C4-2B (cell line): ENCODE results near the gene SLC35F3.

Experiments used
- CTCF ChIP-seq: fragments of 450-650 bp; conservative IDR thresholded peaks from 2 replicates; pipeline ENCODE4 v1.5.1; 2017; ENCODE audit warnings: mild to moderate bottlenecking
- ZFX ChIP-seq: fragments of 450-650 bp; IDR thresholded peaks from 2 replicates; pipeline ENCODE4 v1.6.1; 2017

GRCh38 chr1:234185438-234185837 lies 281.0 kb downstream of the SLC35F3 start:
- no peak for TF ChIP-seq ZFX
- no peak for TF ChIP-seq CTCF
